Activated CD4-positive, alpha-beta T cell treated with anti-CD3 and anti-CD28 coated beads, Interleukin-2, amount 50 U/mL, for 24 hours (primary cell): ENCODE measurements around the gene GIGYF2.
A peak's percentile ranks its signal among the peaks of the same experiment; 100 is the strongest.
"Not testable (repeated sequence)": the region's sequence is repeated elsewhere in the genome, so short reads cannot be mapped to it uniquely, and the experiment has no call there.

Experiments
- DNase-seq, 2 donors: peaks; one replicate each; pipeline ENCODE4 v3.0.0-alpha.2; 2020; ENCODE audit warnings: low read depth in 1 of 2, low spot score in 1 of 2

Gene GIGYF2

GRCh38 chr2:232810444-232810843, 113.3 kb downstream of the GIGYF2 start:
- no peak for DNase-seq

GRCh38 chr2:232815569-232815968, 118.4 kb downstream of the GIGYF2 start:
- DNase-seq: no peak

- DNase-seq: no peak
Measured at GRCh38 chr2:232816657-232817056, 119.5 kb downstream of the GIGYF2 start.

- DNase-seq: no peak
Measured at GRCh38 chr2:232817756-232818155, 120.6 kb downstream of the GIGYF2 start.

GRCh38 chr2:232829988-232830387, 132.9 kb downstream of the GIGYF2 start:
- DNase-seq: no peak

GRCh38 chr2:232831496-232831895, 134.4 kb downstream of the GIGYF2 start:
- no peak for DNase-seq

- DNase-seq: no peak
Measured at GRCh38 chr2:232833830-232834229, 136.7 kb downstream of the GIGYF2 start.

- DNase-seq: no peak
Measured at GRCh38 chr2:232835687-232836208, 138.6 kb downstream of the GIGYF2 start.

- DNase-seq: no peak
Measured at GRCh38 chr2:232836934-232837333, 139.8 kb downstream of the GIGYF2 start.

- DNase-seq: peak in 1 of 2 donors; percentile 56
Measured at GRCh38 chr2:232838406-232838874, 141.3 kb downstream of the GIGYF2 start.

GRCh38 chr2:232839411-232840079, 142.4 kb downstream of the GIGYF2 start:
- no peak for DNase-seq

- no peak for DNase-seq
Measured at GRCh38 chr2:232842689-232843088, 145.6 kb downstream of the GIGYF2 start.

- no peak for DNase-seq
Measured at GRCh38 chr2:232843834-232844233, 146.7 kb downstream of the GIGYF2 start.

GRCh38 chr2:232846055-232846454, 148.9 kb downstream of the GIGYF2 start:
- DNase-seq: no peak

GRCh38 chr2:232850039-232850438, 152.9 kb downstream of the GIGYF2 start:
- DNase-seq: no peak

- DNase-seq: not testable (repeated sequence)
Measured at GRCh38 chr2:232852081-232852480, 154.9 kb downstream of the GIGYF2 start.

GRCh38 chr2:232852676-232853075, 155.5 kb downstream of the GIGYF2 start:
- DNase-seq: no peak

GRCh38 chr2:232854082-232854481, 157.0 kb downstream of the GIGYF2 start:
- no peak for DNase-seq

- no peak for DNase-seq
Measured at GRCh38 chr2:232857158-232857563, 160.0 kb downstream of the GIGYF2 start.

- DNase-seq: no peak
Measured at GRCh38 chr2:232859385-232859916, 162.3 kb downstream of the GIGYF2 start.

- no peak for DNase-seq
Measured at GRCh38 chr2:232860593-232861241, 163.6 kb downstream of the GIGYF2 start.

- no peak for DNase-seq
Measured at GRCh38 chr2:232861353-232861752, 164.2 kb downstream of the GIGYF2 start.
